Thoracic aorta (tissue), 2 donors: ENCODE results near the gene CNTNAP2. TPM values are rescaled to one million over a fixed set of nuclear protein-coding genes. Genes with fewer than 3 reads are reported as not detected.

Experiments
- ATAC-seq: fragments of 150-250 bp; one replicate; pipeline ENCODE4 v1.8.0; 2017; ENCODE audit warnings: low read depth; ENCODE audit not compliant: insufficient number of reproducible peaks, low FRiP score
- DNase-seq: peaks from one replicate; pipeline ENCODE4 v3.0.0-alpha.2; 2020; ENCODE audit warnings: low spot score
- H3K27ac ChIP-seq, 2 donors: fragments of 200-600 bp; sonication (generic); 1 replicate in 1 of 2; 2 replicates in 1 of 2; pipeline ENCODE4 v1.5.1; 2016; ENCODE audit warnings: mild to moderate bottlenecking in 2 of 2, moderate library complexity in 2 of 2
- H3K27me3 ChIP-seq: fragments of 200-600 bp; sonication (generic); replicated peaks from 2 replicates; pipeline ENCODE4 v1.6.0; 2016; ENCODE audit warnings: mild to moderate bottlenecking; ENCODE audit not compliant: insufficient read depth
- H3K36me3 ChIP-seq: fragments of 200-600 bp; sonication (generic); one replicate; pipeline ENCODE4 v1.5.1; 2016
- H3K4me1 ChIP-seq, 2 donors: fragments of 200-600 bp; sonication (generic); 1 replicate in 1 of 2; 2 replicates in 1 of 2; pipeline versions ENCODE4 v1.5.1 to v1.6.0; 2016; ENCODE audit warnings: low read depth in 2 of 2, mild to moderate bottlenecking in 1 of 2; ENCODE audit not compliant: control insufficient read depth in 1 of 2
- H3K4me3 ChIP-seq: fragments of 200-600 bp; sonication (generic); 2 replicates; pipeline ENCODE4 v1.5.1; 2016; ENCODE audit warnings: mild to moderate bottlenecking
- H3K9me3 ChIP-seq: fragments of 200-600 bp; sonication (generic); 2 replicates; pipeline ENCODE4 v1.5.1; 2016
- total RNA-seq, 2 donors: library from RNA; depleted of rRNA; stranded (reverse); fragments of >200 nt; gene quantifications; one replicate each; pipeline versions ENCODE4 v1.1.0 to v1.2.3, GENCODE V29; 2016
- TF ChIP-seq, protein P1 (sequence below): fragments of 200-600 bp; sonication (generic); IDR thresholded peaks from one replicate; pipeline ENCODE4 v1.5.1; 2019; ENCODE audit warnings: antibody characterized with exemption

CNTNAP2 gene
- total RNA-seq, 2 donors from 2014 or later, result not detected

- H3K4me1 ChIP-seq, result peaks cover 0 to 3% of the 10 kb centered on the region in 2 donors
- H3K27ac ChIP-seq, result no peak overlapping the region
- H3K27me3 ChIP-seq, result no peaks in the 10 kb centered on the region
- H3K9me3 ChIP-seq, result no peaks in the 10 kb centered on the region
- H3K4me3 ChIP-seq, result no peak overlapping the region
- no peak for DNase-seq
- ATAC-seq, result no peak
- H3K36me3 ChIP-seq, result no peaks in the 10 kb centered on the region
- TF ChIP-seq, protein P1, sequence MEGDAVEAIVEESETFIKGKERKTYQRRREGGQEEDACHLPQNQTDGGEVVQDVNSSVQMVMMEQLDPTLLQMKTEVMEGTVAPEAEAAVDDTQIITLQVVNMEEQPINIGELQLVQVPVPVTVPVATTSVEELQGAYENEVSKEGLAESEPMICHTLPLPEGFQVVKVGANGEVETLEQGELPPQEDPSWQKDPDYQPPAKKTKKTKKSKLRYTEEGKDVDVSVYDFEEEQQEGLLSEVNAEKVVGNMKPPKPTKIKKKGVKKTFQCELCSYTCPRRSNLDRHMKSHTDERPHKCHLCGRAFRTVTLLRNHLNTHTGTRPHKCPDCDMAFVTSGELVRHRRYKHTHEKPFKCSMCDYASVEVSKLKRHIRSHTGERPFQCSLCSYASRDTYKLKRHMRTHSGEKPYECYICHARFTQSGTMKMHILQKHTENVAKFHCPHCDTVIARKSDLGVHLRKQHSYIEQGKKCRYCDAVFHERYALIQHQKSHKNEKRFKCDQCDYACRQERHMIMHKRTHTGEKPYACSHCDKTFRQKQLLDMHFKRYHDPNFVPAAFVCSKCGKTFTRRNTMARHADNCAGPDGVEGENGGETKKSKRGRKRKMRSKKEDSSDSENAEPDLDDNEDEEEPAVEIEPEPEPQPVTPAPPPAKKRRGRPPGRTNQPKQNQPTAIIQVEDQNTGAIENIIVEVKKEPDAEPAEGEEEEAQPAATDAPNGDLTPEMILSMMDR, result no peak
These were observed 2031.9 kb downstream of the CNTNAP2 start for GRCh38 chr7:148148456-148148855.

DNA sequence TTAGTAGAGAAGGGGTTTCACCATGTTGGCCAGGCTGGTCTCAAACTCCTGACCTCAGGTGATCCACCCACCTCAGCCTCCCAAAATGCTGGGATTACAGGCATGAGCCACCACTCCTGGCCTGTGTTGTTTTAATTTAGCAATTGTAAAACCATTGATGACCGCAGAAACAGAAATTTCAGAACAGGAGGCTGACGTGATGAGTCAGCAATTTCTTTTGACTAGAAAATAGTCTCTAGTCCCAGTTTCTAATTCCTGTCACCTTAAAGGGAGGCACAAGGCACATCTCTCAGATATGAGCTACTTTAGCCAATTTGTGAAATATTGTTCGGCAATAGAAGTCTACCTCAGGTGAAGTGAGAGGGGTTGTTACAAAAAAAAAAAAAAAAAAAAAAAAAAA lies 2033.1 kb downstream of the CNTNAP2 start:
- TF ChIP-seq, protein P1, result no peak
- no peak for ATAC-seq
- Histone ChIP-seq H3K4me1 (peaks cover 0 to 10% of the 10 kb centered on the region in 2 donors), H3K27me3 (no peaks in the 10 kb centered on the region), H3K9me3 (no peaks in the 10 kb centered on the region), H3K4me3 (no peak overlapping the region), H3K36me3 (no peaks in the 10 kb centered on the region), H3K27ac (no peak overlapping the region)
- DNase-seq, result no peak

GRCh38 chr7:148151778-148152177 lies 2035.2 kb downstream of the CNTNAP2 start:
- no peak for ATAC-seq

GRCh38 chr7:148153616-148154284 lies 2037.1 kb downstream of the CNTNAP2 start:
- ATAC-seq (no peak), DNase-seq (no peak)

More at GRCh38 chr7:148151778-148152177, 2035.2 kb downstream of the CNTNAP2 start:
- H3K9me3 ChIP-seq, result no peaks in the 10 kb centered on the region
- no peak overlapping the region for H3K27ac ChIP-seq
- H3K4me1 ChIP-seq, result peaks cover 0 to 10% of the 10 kb centered on the region in 2 donors
- H3K36me3 ChIP-seq, result no peaks in the 10 kb centered on the region
- no peak overlapping the region for H3K4me3 ChIP-seq
- TF ChIP-seq, protein P1, result no peak
- no peaks in the 10 kb centered on the region for H3K27me3 ChIP-seq
- DNase-seq, result no peak

GRCh38 chr7:148155000-148155399 lies 2038.4 kb downstream of the CNTNAP2 start:
- Histone ChIP-seq H3K4me1 (peaks cover 0 to 10% of the 10 kb centered on the region in 2 donors), H3K9me3 (no peaks in the 10 kb centered on the region), H3K4me3 (no peak overlapping the region), H3K36me3 (no peaks in the 10 kb centered on the region), H3K27ac (no peak overlapping the region), H3K27me3 (no peaks in the 10 kb centered on the region)
- TF ChIP-seq, protein P1, result no peak
- no peak for ATAC-seq
- no peak for DNase-seq

More at GRCh38 chr7:148153616-148154284, 2037.1 kb downstream of the CNTNAP2 start:
- Histone ChIP-seq H3K4me1 (peaks cover 0 to 10% of the 10 kb centered on the region in 2 donors), H3K27ac (no peak overlapping the region), H3K36me3 (no peaks in the 10 kb centered on the region), H3K4me3 (no peak overlapping the region), H3K27me3 (no peaks in the 10 kb centered on the region), H3K9me3 (no peaks in the 10 kb centered on the region)
- TF ChIP-seq, protein P1, result no peak
